ENCODE data around the gene ALG8. TPM values are rescaled to one million over a fixed set of nuclear protein-coding genes. Genes with fewer than 3 reads are reported as not detected.

ALG8 gene
- total RNA-seq, 1 donor from 2014 or later = 32.6 TPM

DNA sequence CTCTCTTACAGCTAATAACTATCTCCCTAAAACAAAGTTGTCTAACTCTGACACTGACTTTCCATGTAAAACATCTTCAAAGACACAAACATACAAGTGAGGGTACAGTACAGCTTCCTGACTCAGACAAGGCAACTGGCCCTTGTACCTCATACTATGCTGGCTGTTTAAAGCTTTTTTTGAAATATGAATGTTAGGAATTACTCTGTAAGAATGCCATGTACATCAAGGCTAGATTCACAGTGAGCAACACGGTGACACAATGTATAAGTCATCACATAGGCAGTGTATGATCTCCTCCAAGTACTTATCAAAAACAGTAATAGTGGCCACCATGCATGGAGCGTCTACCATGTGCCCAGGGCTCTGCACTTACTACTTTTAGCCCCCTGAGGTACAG, 28.6 kb downstream of the ALG8 start:
- DNase-seq (no peak), ATAC-seq (no peak)
- H3K9me3 ChIP-seq = no peaks in the 10 kb centered on the region
- H3K4me3 ChIP-seq = no peak overlapping the region
- no peaks in the 10 kb centered on the region for H3K4me1 ChIP-seq
- H3K27ac ChIP-seq = no peak overlapping the region
- intact Hi-C loops (cut with DNase I) = no loop called here
- H3K27me3 ChIP-seq (ENCODE audit: low read depth) = no peaks in the 10 kb centered on the region
- H3K36me3 ChIP-seq = peaks cover 48% of the 10 kb centered on the region
- TF ChIP-seq CTCF (IDR thresholded peaks at IDR 0.05) = no peak

DNA sequence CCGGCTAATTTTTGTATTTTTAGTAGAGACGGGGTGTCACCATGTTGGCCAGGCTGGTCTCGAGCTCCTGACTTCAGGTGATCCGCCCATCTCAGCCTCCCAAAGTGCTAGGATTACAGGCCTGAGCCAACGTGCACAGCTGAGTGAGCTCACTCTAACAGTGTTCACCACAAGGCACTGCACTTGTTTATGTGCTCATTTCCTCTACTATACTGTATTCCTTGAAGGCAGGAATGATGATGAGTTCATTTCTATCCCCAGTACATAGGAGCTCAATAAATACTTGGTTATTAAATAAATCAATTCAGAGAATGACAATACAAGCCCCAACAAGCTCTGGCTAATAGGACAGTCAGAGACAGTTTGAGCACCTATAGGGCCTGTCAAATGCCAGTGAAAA, 29.1 kb downstream of the ALG8 start:
- Histone ChIP-seq H3K27me3 (ENCODE audit: low read depth) (no peaks in the 10 kb centered on the region), H3K4me3 (no peak overlapping the region), H3K4me1 (no peaks in the 10 kb centered on the region), H3K9me3 (no peaks in the 10 kb centered on the region), H3K27ac (no peak overlapping the region), H3K36me3 (peaks cover 48% of the 10 kb centered on the region)
- no peak for ATAC-seq
- DNase-seq = no peak
- intact Hi-C loops (cut with DNase I) = no loop called here
- no peak for TF ChIP-seq CTCF (IDR thresholded peaks at IDR 0.05)

- intact Hi-C loops (cut with DNase I) = no loop called here
- no peak for DNase-seq
- H3K27ac ChIP-seq = no peak overlapping the region
These were observed 30.1 kb downstream of the ALG8 start for GRCh38 chr11:78109081-78110015.

DNA sequence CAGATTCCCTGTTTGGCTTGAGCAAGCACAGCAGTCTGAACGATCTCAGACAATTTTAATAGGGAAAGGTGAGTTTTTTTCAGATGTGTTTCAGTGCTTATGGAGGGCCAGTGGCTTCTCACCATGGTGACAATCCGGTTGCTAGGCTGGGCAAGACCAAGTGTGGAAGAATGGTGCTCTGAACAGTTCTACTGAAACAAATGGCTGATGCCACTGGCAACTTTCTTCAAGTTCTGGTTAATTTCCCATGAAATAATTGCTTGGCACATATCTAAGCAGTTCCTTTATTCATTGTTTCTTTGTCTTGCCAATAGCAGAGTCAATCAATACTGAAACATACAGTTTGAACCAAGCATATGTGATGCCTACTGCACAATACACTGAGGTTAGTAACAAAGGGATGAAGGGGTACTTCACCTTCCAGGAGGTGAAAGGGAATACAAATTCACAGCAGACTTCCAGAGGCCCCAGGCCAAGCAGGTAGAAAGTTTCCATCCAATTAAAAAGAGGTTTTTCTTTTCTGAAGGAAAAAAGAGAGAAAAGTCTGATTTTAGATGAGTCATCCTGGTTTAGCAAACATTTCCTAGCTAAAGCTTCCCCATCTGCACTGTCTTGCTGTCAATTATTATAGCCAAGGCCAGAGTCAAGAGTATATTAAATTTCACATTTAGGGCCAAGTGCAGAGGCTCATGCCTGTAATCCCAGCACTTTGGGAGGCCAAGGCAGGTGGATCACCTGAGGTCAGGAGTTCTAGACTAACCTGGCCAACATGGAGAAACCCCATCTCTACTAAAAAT, 38.6 kb downstream of the ALG8 start:
- Histone ChIP-seq H3K27ac (no peak overlapping the region), H3K36me3 (peaks cover 47% of the 10 kb centered on the region), H3K27me3 (ENCODE audit: low read depth) (no peaks in the 10 kb centered on the region), H3K9me3 (no peaks in the 10 kb centered on the region), H3K4me3 (no peak overlapping the region), H3K4me1 (no peaks in the 10 kb centered on the region)
- no peak for DNase-seq
- TF ChIP-seq CTCF (IDR thresholded peaks at IDR 0.05) = no peak
- intact Hi-C loops (cut with DNase I) = no loop called here
- no peak for ATAC-seq

More at GRCh38 chr11:78109081-78110015, 30.1 kb downstream of the ALG8 start:
- H3K36me3 ChIP-seq = peaks cover 48% of the 10 kb centered on the region
- ATAC-seq = no peak
- no peak overlapping the region for H3K4me3 ChIP-seq
- no peak for TF ChIP-seq CTCF (IDR thresholded peaks at IDR 0.05)
- H3K9me3 ChIP-seq = no peaks in the 10 kb centered on the region
- no peaks in the 10 kb centered on the region for H3K27me3 ChIP-seq (ENCODE audit: low read depth)
- H3K4me1 ChIP-seq = no peaks in the 10 kb centered on the region

GRCh38 chr11:78100261-78100660, 39.2 kb downstream of the ALG8 start:
- no peaks in the 10 kb centered on the region for H3K4me1 ChIP-seq
- peaks cover 47% of the 10 kb centered on the region for H3K36me3 ChIP-seq
- ATAC-seq (no peak), DNase-seq (no peak)
- no peak overlapping the region for H3K4me3 ChIP-seq
- H3K9me3 ChIP-seq = no peaks in the 10 kb centered on the region
- no peaks in the 10 kb centered on the region for H3K27me3 ChIP-seq (ENCODE audit: low read depth)
- no peak for TF ChIP-seq CTCF (IDR thresholded peaks at IDR 0.05)
- intact Hi-C loops (cut with DNase I) = no loop called here
- H3K27ac ChIP-seq = no peak overlapping the region

Data from lower lobe of right lung (tissue), 2 donors.